CD14-positive monocyte (primary cell): ENCODE measurements around the gene SMYD3. TPM values are rescaled to one million over a fixed set of nuclear protein-coding genes. Genes with fewer than 3 reads are reported as not detected.

ENCODE experiments used
- DNase-seq, 3 donors: peaks; one replicate each; pipeline ENCODE4 v3.0.0-alpha.2; 2011 to 2022
- H2AFZ ChIP-seq: 2 replicates; pipeline ENCODE4 v1.6.0; 2012; ENCODE audit warnings: mild to moderate bottlenecking, low read depth, low read length, inconsistent platforms; ENCODE audit not compliant: insufficient read depth, poor library complexity, severe bottlenecking
- H3K27ac ChIP-seq, 2 donors: 1 replicate in 1 of 2; 2 replicates in 1 of 2; pipeline ENCODE4 v1.5.1; 2012 to 2013; ENCODE audit warnings: low read length in 2 of 2, control low read depth in 1 of 2, inconsistent platforms in 1 of 2, low read depth in 1 of 2, mild to moderate bottlenecking in 1 of 2
- H3K27me3 ChIP-seq, 2 donors: one replicate each; pipeline versions ENCODE4 v1.6.0 to v1.6.1; 2011 to 2013; ENCODE audit warnings: low read length in 2 of 2; ENCODE audit not compliant: control insufficient read depth in 2 of 2, insufficient read depth in 2 of 2
- H3K36me3 ChIP-seq, 2 donors: replicated peaks in 1 of 2; 1 replicate in 1 of 2; 2 replicates in 1 of 2; pipeline versions ENCODE4 v1.5.1 to v1.6.1; 2012 to 2013; ENCODE audit warnings: low read length in 2 of 2, control low read depth in 1 of 2, inconsistent platforms in 1 of 2, mild to moderate bottlenecking in 1 of 2; ENCODE audit not compliant: insufficient read depth in 2 of 2, control insufficient read depth in 1 of 2
- H3K4me1 ChIP-seq, 2 donors: 1 replicate in 1 of 2; 2 replicates in 1 of 2; pipeline versions ENCODE4 v1.5.1 to v1.6.1; 2012 to 2013; ENCODE audit warnings: low read length in 2 of 2, control low read depth in 1 of 2, inconsistent platforms in 1 of 2, mild to moderate bottlenecking in 1 of 2, moderate library complexity in 1 of 2; ENCODE audit not compliant: insufficient read depth in 2 of 2, control insufficient read depth in 1 of 2
- H3K4me2 ChIP-seq: replicated peaks from 2 replicates; pipeline ENCODE3; 2012; ENCODE audit warnings: low read length, moderate library complexity, mild to moderate bottlenecking; ENCODE audit not compliant: poor library complexity, severe bottlenecking; ENCODE audit errors: extremely low read depth
- H3K4me3 ChIP-seq, 3 experiments: fragments of 200-600 bp in 1 of 3; sonication (generic) in 1 of 3; replicated peaks in 1 of 3; 1 replicate in 2 of 3; 2 replicates in 1 of 3; pipeline ENCODE4 v1.5.1; 2011 to 2013; ENCODE audit warnings: low read length in 3 of 3, mild to moderate bottlenecking in 3 of 3, control low read depth in 2 of 3, low read depth in 2 of 3, inconsistent platforms in 1 of 3, moderate library complexity in 1 of 3
- H3K79me2 ChIP-seq: 2 replicates; pipeline ENCODE4 v1.6.0; 2012; ENCODE audit warnings: mild to moderate bottlenecking, control low read depth, inconsistent platforms, low read length, moderate library complexity; ENCODE audit not compliant: insufficient read depth
- H3K9ac ChIP-seq: 2 replicates; pipeline ENCODE4 v1.6.0; 2017; ENCODE audit warnings: low read length, mild to moderate bottlenecking; ENCODE audit not compliant: insufficient read depth, poor library complexity, severe bottlenecking
- H3K9me3 ChIP-seq, 2 donors: replicated peaks in 1 of 2; 1 replicate in 1 of 2; 2 replicates in 1 of 2; pipeline versions ENCODE4 v1.5.1 to v1.6.1; 2012 to 2013; ENCODE audit warnings: low read length in 2 of 2, control low read depth in 1 of 2; ENCODE audit not compliant: control insufficient read depth in 1 of 2, insufficient read depth in 1 of 2
- H4K20me1 ChIP-seq: 2 replicates; pipeline ENCODE4 v1.6.0; 2012; ENCODE audit warnings: mild to moderate bottlenecking, low read length, control low read depth, moderate library complexity; ENCODE audit not compliant: insufficient read depth
- H3K27ac Mint-ChIP-seq, 7 donors: one replicate each; pipeline ENCODE4 v1.8.0; 2020; ENCODE audit warnings: mild to moderate bottlenecking in 7 of 7, mixed read lengths in 7 of 7, moderate library complexity in 6 of 7, inconsistent platforms in 2 of 7
- H3K27me3 Mint-ChIP-seq, 3 donors: one replicate each; pipeline ENCODE4 v1.8.0; 2021 to 2022; ENCODE audit warnings: low read depth in 3 of 3, mild to moderate bottlenecking in 3 of 3, mixed read lengths in 3 of 3, moderate library complexity in 3 of 3, inconsistent platforms in 1 of 3
- H3K36me3 Mint-ChIP-seq, 2 donors: one replicate each; pipeline ENCODE4 v1.8.0; 2020; ENCODE audit warnings: mixed read lengths in 2 of 2, inconsistent platforms in 1 of 2, mild to moderate bottlenecking in 1 of 2
- H3K4me1 Mint-ChIP-seq: one replicate; pipeline ENCODE4 v1.8.0; 2020; ENCODE audit warnings: mild to moderate bottlenecking, mixed read lengths
- H3K4me3 Mint-ChIP-seq, 2 donors: one replicate each; pipeline ENCODE4 v1.8.0; 2020; ENCODE audit warnings: mild to moderate bottlenecking in 2 of 2, mixed read lengths in 2 of 2, moderate library complexity in 1 of 2
- H3K9me3 Mint-ChIP-seq, 7 donors: one replicate each; pipeline ENCODE4 v1.8.0; 2020 to 2022; ENCODE audit warnings: mixed read lengths in 7 of 7, mild to moderate bottlenecking in 6 of 7, moderate library complexity in 6 of 7, inconsistent platforms in 2 of 7
- WGBS: methylation state at CpG from one replicate; pipeline ENCODE4 v1.1.5; 2013; ENCODE audit warnings: missing lambda C conversion rate; ENCODE audit not compliant: insufficient coverage; 5-methylcytosine and 5-hydroxymethylcytosine counted together
- intact Hi-C, 2 donors: fragments of 100-400 bp; cut with micrococcal nuclease; formaldehyde crosslinking; loops; one replicate each; pipeline versions ENCODE4 v1.15.0 to v1.15.1; 2023
- polyA plus RNA-seq, 3 donors: library from polyadenylated mRNA; depleted of rRNA in 1 of 3; unstranded in 2 of 3; stranded (reverse) in 1 of 3; fragments of 300-500 nt in 2 of 3; fragments of >200 nt in 1 of 3; fragmentation: Illumina TruSeq in 2 of 3; gene quantifications; 1 replicate in 2 of 3; 2 replicates in 1 of 3; pipeline ENCODE4 v1.2.3, GENCODE V29; 2012 to 2021
- TF ChIP-seq, protein P1 (sequence below): fragments of 200-600 bp; IDR thresholded peaks from one replicate; pipeline ENCODE4 v1.8.0; 2022; ENCODE audit warnings: antibody characterized with exemption, mild to moderate bottlenecking

The SMYD3 gene
- polyA plus RNA-seq, 3 donors = 2.7 to 8.4 (median 4.0) TPM

DNA sequence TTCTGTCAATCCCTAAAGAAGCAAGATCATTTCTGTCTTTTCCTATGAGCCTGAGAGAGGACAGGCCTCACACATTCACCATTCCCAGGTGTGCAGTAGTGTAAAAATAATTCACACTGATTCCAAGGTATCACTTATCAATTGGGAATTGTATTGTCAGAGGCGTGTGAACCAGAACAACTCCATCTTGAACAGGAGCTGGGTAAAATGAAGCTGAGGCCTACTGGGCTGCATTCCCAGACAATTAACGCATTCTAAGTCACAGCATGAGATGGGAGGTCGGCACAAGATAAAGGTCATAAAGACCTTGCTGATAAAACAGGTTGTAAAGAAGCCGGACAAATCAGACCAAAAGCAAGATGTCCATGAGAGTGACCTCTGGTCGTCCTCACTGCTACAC, 239.2 kb downstream of the SMYD3 start:
- H3K9me3 ChIP-seq = no peaks in the 10 kb centered on the region
- Mint-ChIP-seq H3K9me3 (peaks cover 0 to 2% (median 0%) of the 10 kb centered on the region in 7 donors), H3K4me3 (no peak overlapping the region), H3K36me3 (no peaks in the 10 kb centered on the region), H3K27ac (peak overlapping the region in 1 of 7 donors; percentile 37), H3K4me1 (no peaks in the 10 kb centered on the region), H3K27me3 (peaks cover 0 to 2% (median 0%) of the 10 kb centered on the region in 3 donors)
- H3K27ac ChIP-seq = no peak overlapping the region
- TF ChIP-seq, protein P1, sequence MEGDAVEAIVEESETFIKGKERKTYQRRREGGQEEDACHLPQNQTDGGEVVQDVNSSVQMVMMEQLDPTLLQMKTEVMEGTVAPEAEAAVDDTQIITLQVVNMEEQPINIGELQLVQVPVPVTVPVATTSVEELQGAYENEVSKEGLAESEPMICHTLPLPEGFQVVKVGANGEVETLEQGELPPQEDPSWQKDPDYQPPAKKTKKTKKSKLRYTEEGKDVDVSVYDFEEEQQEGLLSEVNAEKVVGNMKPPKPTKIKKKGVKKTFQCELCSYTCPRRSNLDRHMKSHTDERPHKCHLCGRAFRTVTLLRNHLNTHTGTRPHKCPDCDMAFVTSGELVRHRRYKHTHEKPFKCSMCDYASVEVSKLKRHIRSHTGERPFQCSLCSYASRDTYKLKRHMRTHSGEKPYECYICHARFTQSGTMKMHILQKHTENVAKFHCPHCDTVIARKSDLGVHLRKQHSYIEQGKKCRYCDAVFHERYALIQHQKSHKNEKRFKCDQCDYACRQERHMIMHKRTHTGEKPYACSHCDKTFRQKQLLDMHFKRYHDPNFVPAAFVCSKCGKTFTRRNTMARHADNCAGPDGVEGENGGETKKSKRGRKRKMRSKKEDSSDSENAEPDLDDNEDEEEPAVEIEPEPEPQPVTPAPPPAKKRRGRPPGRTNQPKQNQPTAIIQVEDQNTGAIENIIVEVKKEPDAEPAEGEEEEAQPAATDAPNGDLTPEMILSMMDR = no peak
- DNase-seq = no peak
- no peaks in the 10 kb centered on the region for H3K27me3 ChIP-seq
- H3K36me3 ChIP-seq = no peaks in the 10 kb centered on the region
- intact Hi-C loops = no loop called here
- no peaks in the 10 kb centered on the region for H4K20me1 ChIP-seq
- H2AFZ ChIP-seq = no peak overlapping the region
- H3K4me2 ChIP-seq = no peak overlapping the region
- H3K79me2 ChIP-seq = no peaks in the 10 kb centered on the region
- no peak overlapping the region for H3K4me3 ChIP-seq
- no peak overlapping the region for H3K9ac ChIP-seq
- 100% methylated on average over 1 of the region's 5 CpGs for WGBS
- H3K4me1 ChIP-seq = no peaks in the 10 kb centered on the region

DNA sequence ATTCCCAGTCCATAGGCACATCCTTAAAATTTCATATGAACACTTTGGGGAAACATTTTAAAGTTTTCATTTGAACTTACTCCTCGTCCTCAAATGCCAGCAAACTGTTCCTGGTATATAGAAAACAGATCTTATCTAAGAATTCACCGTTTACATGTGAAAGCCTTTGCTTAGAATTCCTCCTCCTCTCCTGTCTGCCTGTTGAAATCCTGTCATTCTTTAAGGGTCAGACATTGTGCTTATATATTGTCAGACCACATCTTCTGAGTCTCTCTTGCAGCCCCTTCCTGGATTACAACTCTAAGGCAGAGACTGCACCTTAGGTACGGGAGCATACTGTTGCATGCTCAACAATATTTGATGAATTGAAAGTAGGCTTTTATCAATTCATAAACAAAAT, 239.7 kb downstream of the SMYD3 start:
- H3K36me3 ChIP-seq = no peaks in the 10 kb centered on the region
- no peak for DNase-seq
- TF ChIP-seq, protein P1 = no peak
- no peak overlapping the region for H3K4me3 Mint-ChIP-seq
- no peak overlapping the region for H3K9ac ChIP-seq
- no peak overlapping the region for H3K4me3 ChIP-seq
- intact Hi-C loops = no loop called here
- no peak overlapping the region for H3K27ac Mint-ChIP-seq
- H3K27me3 ChIP-seq = no peaks in the 10 kb centered on the region
- no peak overlapping the region for H3K27ac ChIP-seq
- H3K4me2 ChIP-seq = no peak overlapping the region
- no peaks in the 10 kb centered on the region for H3K4me1 ChIP-seq
- H4K20me1 ChIP-seq = no peaks in the 10 kb centered on the region
- H3K36me3 Mint-ChIP-seq = no peaks in the 10 kb centered on the region
- no peaks in the 10 kb centered on the region for H3K4me1 Mint-ChIP-seq
- no peaks in the 10 kb centered on the region for H3K9me3 ChIP-seq
- H2AFZ ChIP-seq = no peak overlapping the region
- H3K27me3 Mint-ChIP-seq = peaks cover 0 to 2% (median 0%) of the 10 kb centered on the region in 3 donors
- no peaks in the 10 kb centered on the region for H3K79me2 ChIP-seq
- WGBS = 100% methylated on average over 1 of the region's 3 CpGs
- H3K9me3 Mint-ChIP-seq = peaks cover 0 to 2% (median 0%) of the 10 kb centered on the region in 7 donors
